ENCODE measurements around the gene MEIS1. TPM values are rescaled to one million over a fixed set of nuclear protein-coding genes. Genes with fewer than 3 reads are reported as not detected.
A peak's percentile ranks its signal among the peaks of the same experiment; 100 is the strongest.

The MEIS1 gene
- total RNA-seq, 6 experiments from 2014 or later = 3.1 to 8.8 (median 4.2) TPM

DNA sequence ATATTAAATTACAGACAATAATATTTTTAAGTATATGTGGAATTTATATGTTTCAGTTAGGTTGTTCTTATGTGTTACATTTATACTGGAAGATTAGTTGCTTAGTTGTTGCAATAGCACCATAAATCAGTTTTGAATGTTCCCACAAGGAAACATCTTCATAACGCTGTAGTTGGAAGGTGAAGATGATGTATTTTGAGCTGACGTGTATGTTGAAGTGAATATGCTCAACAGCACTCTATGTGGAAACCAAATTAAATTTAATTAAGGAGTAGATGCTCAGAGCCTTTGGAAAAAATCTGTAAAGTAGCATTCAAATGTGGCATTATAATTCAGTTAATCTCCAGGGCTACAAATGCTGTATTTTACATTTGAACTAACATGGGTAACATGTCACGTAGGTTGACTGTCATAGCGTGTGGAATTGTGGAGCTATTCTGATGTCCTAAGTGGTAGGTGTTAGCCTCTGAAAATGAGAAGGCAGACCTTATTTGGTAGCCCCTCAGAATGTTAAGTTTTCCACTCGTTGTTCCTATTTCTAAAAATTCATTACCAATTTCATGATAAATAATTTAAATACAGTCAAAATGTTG, 88.5 kb downstream of the MEIS1 start:
- no peaks in the 10 kb centered on the region for H3K9me3 ChIP-seq
- peak overlapping the region in 2 of 3 donors; percentile 7 to 54 for H3K27ac ChIP-seq
- TF ChIP-seq, protein P1, sequence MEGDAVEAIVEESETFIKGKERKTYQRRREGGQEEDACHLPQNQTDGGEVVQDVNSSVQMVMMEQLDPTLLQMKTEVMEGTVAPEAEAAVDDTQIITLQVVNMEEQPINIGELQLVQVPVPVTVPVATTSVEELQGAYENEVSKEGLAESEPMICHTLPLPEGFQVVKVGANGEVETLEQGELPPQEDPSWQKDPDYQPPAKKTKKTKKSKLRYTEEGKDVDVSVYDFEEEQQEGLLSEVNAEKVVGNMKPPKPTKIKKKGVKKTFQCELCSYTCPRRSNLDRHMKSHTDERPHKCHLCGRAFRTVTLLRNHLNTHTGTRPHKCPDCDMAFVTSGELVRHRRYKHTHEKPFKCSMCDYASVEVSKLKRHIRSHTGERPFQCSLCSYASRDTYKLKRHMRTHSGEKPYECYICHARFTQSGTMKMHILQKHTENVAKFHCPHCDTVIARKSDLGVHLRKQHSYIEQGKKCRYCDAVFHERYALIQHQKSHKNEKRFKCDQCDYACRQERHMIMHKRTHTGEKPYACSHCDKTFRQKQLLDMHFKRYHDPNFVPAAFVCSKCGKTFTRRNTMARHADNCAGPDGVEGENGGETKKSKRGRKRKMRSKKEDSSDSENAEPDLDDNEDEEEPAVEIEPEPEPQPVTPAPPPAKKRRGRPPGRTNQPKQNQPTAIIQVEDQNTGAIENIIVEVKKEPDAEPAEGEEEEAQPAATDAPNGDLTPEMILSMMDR (IDR thresholded peaks at IDR 0.05) = no peak
- TF ChIP-seq POLR2A (IDR thresholded peaks at IDR 0.05) = no peak
- ATAC-seq = peak in 2 of 4 donors; percentile 7 to 17
- H3K27me3 ChIP-seq = no peaks in the 10 kb centered on the region
- peaks cover 0 to 32% (median 13%) of the 10 kb centered on the region in 4 donors for H3K4me1 ChIP-seq
- no peak overlapping the region for H3K4me3 ChIP-seq
- no peak for DNase-seq
- no peaks in the 10 kb centered on the region for H3K36me3 ChIP-seq
- 76% methylated on average over 5 of the region's 5 CpGs for WGBS (ENCODE audit: insufficient coverage, low coverage, low lambda C conversion rate, missing lambda C conversion rate)
- intact Hi-C loops (cut with DNase I) = no loop called here

DNA sequence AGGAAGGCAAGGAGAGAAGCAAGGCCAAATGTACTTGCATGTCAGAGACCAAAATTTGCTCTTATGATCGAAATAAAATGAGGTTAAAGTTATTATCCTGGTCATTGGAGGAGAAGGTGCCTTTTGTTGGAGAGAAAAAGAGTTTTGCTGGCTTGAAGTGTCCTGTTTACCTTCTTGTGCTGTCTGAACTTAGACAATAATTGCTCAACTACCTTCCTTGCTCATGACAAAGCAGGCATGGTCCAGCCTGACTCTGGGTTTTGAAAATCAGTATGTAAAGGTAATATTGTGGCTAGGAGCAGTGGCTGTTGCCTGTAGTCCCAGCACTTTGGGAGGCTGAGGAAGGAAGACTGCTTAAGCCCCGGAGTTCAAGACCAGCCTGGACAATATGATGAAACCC, 89.1 kb downstream of the MEIS1 start:
- no peak for TF ChIP-seq POLR2A (IDR thresholded peaks at IDR 0.05)
- TF ChIP-seq, protein P1 (IDR thresholded peaks at IDR 0.05) = no peak
- Histone ChIP-seq H3K4me3 (no peak overlapping the region), H3K36me3 (no peaks in the 10 kb centered on the region), H3K9me3 (no peaks in the 10 kb centered on the region), H3K27ac (peak overlapping the region in 2 of 3 donors; percentile 7 to 54), H3K4me1 (peaks cover 0 to 32% (median 13%) of the 10 kb centered on the region in 4 donors), H3K27me3 (no peaks in the 10 kb centered on the region)
- DNase-seq = no peak
- peak; percentile 58 to 73 (median 66) for ATAC-seq
- WGBS (ENCODE audit: insufficient coverage, low coverage, low lambda C conversion rate, missing lambda C conversion rate) = 64% methylated on average over 2 of the region's 2 CpGs
- intact Hi-C loops (cut with DNase I) = no loop called here

DNA sequence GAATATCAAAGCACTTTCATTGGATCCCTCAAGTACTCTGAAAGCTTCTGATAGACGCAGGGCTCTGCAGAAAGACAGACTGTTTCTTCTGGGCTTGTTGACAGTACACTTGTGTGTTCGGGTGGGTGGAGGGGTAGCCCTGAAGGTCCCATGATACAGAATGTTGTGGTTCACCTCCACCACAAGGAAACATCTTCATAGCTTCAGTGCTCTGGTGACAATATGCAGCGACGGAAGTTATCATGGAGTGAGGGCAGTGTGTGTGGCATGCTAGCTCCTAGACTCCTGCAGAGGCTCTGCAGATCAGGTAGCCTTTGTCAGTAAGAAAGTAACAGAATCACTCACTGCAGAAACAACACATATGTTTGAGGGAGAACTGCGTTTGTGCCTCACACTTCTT, 90.7 kb downstream of the MEIS1 start:
- H3K4me1 ChIP-seq = peaks cover 0 to 35% (median 13%) of the 10 kb centered on the region in 4 donors
- no peak overlapping the region for H3K4me3 ChIP-seq
- TF ChIP-seq, protein P1 (IDR thresholded peaks at IDR 0.05) = no peak
- TF ChIP-seq POLR2A (IDR thresholded peaks at IDR 0.05) = no peak
- WGBS (ENCODE audit: insufficient coverage, low coverage, low lambda C conversion rate, missing lambda C conversion rate) = 56% methylated on average over 3 of the region's 5 CpGs
- H3K27me3 ChIP-seq = no peaks in the 10 kb centered on the region
- H3K27ac ChIP-seq = no peak overlapping the region
- ATAC-seq (no peak), DNase-seq (no peak)
- intact Hi-C loops (cut with DNase I) = no loop called here
- H3K36me3 ChIP-seq = no peaks in the 10 kb centered on the region
- H3K9me3 ChIP-seq = no peaks in the 10 kb centered on the region

DNA sequence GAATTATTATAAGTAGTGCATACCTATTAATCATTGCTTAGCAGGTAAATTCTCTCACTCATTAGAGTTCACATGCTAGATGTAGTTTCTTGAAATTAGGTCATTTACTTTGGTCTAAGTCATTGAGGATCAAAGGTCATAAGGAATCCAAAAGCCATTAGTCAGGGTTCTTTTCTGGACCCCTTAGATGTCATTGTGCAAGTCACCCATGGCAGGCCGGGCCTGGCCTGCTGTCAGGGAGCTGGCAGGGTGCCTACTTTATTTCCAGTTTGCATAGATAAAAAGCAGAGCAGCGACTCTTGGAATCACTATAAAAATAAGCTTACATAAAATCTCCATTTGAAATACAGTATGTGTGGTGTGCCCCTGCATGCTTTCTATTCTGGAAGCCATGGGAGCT, 91.3 kb downstream of the MEIS1 start:
- ATAC-seq = peak in 3 of 4 donors; percentile 16 to 48 (median 18)

More for the DNA sequence above, 91.3 kb downstream of the MEIS1 start:
- Histone ChIP-seq H3K9me3 (no peaks in the 10 kb centered on the region), H3K4me3 (no peak overlapping the region), H3K4me1 (peaks cover 0 to 35% (median 13%) of the 10 kb centered on the region in 4 donors), H3K27me3 (no peaks in the 10 kb centered on the region), H3K27ac (no peak overlapping the region), H3K36me3 (no peaks in the 10 kb centered on the region)
- intact Hi-C loops (cut with DNase I) = no loop called here
- DNase-seq = peak in 2 of 3 donors; percentile 38 to 52
- TF ChIP-seq, protein P1 (IDR thresholded peaks at IDR 0.05) = no peak
- TF ChIP-seq POLR2A (IDR thresholded peaks at IDR 0.05) = no peak
- 5% methylated on average over 2 of the region's 2 CpGs for WGBS (ENCODE audit: insufficient coverage, low coverage, low lambda C conversion rate, missing lambda C conversion rate)
